Sciatic nerve (tissue), 2 donors: ENCODE results near the gene LRRC9. TPM values are rescaled to one million over a fixed set of nuclear protein-coding genes. Genes with fewer than 3 reads are reported as not detected.
"Not testable (repeated sequence)": the region's sequence is repeated elsewhere in the genome, so short reads cannot be mapped to it uniquely, and the experiment has no call there.

ENCODE experiments used
- ATAC-seq: fragments of 200-7000 bp; cut with Tn5 transposase; one replicate; pipeline ENCODE4 v1.9.1; 2020; ENCODE audit warnings: mild to moderate bottlenecking, moderate library complexity
- DNase-seq: peaks from one replicate; pipeline ENCODE4 v3.0.0-alpha.2; 2020; ENCODE audit warnings: low spot score
- intact Hi-C: fragments of 100-400 bp; cut with DNase I; formaldehyde crosslinking; loops from one replicate; pipeline ENCODE4 v1.14.2; 2022
- total RNA-seq: library from RNA; stranded (reverse); fragmentation: NEBNext Ultra II Directional; extraction: Animal tissue kit (Norgen Biotek cat#: 25700); gene quantifications from one replicate; pipeline ENCODE4 v1.2.1, GENCODE V29; 2021
- donor health status: DM: no; HTN: no; CAD: no.
- donor health status: DM: no; HTN: no; CAD: no.

The LRRC9 gene
- total RNA-seq, 1 donor from 2014 or later: not detected

- DNase-seq (no peak), ATAC-seq (no peak)
- intact Hi-C loops: no loop called here
Observed at GRCh38 chr14:60025571-60025970, 105.6 kb downstream of the LRRC9 start.

- no peak for DNase-seq
- no peak for ATAC-seq
- intact Hi-C loops: loop anchor here (5.0 kb wide), 1 partner anchor 943 kb away; no protein-coding TSS in a partner anchor
Observed at GRCh38 chr14:60035177-60035576, 115.2 kb downstream of the LRRC9 start.

GRCh38 chr14:60047976-60048375 lies 128.0 kb downstream of the LRRC9 start:
- DNase-seq, intact Hi-C loops, ATAC-seq: not testable (repeated sequence)

GRCh38 chr14:60051721-60052221 lies 131.8 kb downstream of the LRRC9 start:
- DNase-seq (no peak), ATAC-seq (peak; percentile 32)
- intact Hi-C loops: no loop called here

GRCh38 chr14:60058087-60058486 lies 138.1 kb downstream of the LRRC9 start:
- ATAC-seq (no peak), DNase-seq (no peak)
- intact Hi-C loops: no loop called here

GRCh38 chr14:60061371-60061770 lies 141.4 kb downstream of the LRRC9 start:
- no peak for ATAC-seq
- intact Hi-C loops: loop anchor here (10.0 kb wide), 1 partner anchor 123 kb away; no protein-coding TSS in a partner anchor

GRCh38 chr14:60064491-60065072 lies 144.6 kb downstream of the LRRC9 start:
- intact Hi-C loops: loop anchor here (10.0 kb wide), 1 partner anchor 120 kb away; no protein-coding TSS in a partner anchor
- DNase-seq (no peak), ATAC-seq (peak; percentile 74)

More at GRCh38 chr14:60061371-60061770, 141.4 kb downstream of the LRRC9 start:
- DNase-seq: no peak

GRCh38 chr14:60067882-60068281 lies 147.9 kb downstream of the LRRC9 start:
- no peak for ATAC-seq
- intact Hi-C loops: loop anchor here (10.0 kb wide), 1 partner anchor 117 kb away; no protein-coding TSS in a partner anchor
- no peak for DNase-seq

GRCh38 chr14:60079723-60080122 lies 159.8 kb downstream of the LRRC9 start:
- intact Hi-C loops: no loop called here
- DNase-seq (no peak), ATAC-seq (no peak)

GRCh38 chr14:60085085-60085484 lies 165.1 kb downstream of the LRRC9 start:
- no peak for ATAC-seq

GRCh38 chr14:60085693-60086092 lies 165.7 kb downstream of the LRRC9 start:
- intact Hi-C loops: no loop called here
- DNase-seq: no peak
- ATAC-seq: no peak

More at GRCh38 chr14:60085085-60085484, 165.1 kb downstream of the LRRC9 start:
- no peak for DNase-seq
- intact Hi-C loops: no loop called here

GRCh38 chr14:60087668-60088067 lies 167.7 kb downstream of the LRRC9 start:
- intact Hi-C loops: no loop called here
- no peak for ATAC-seq
- DNase-seq: no peak

GRCh38 chr14:60089221-60089620 lies 169.3 kb downstream of the LRRC9 start:
- intact Hi-C loops: no loop called here
- no peak for DNase-seq
- no peak for ATAC-seq

- ATAC-seq (peak; percentile 45), DNase-seq (peak; percentile 67)
- intact Hi-C loops: no loop called here
Observed at GRCh38 chr14:60090864-60091519, 171.0 kb downstream of the LRRC9 start.

GRCh38 chr14:60091550-60092525 lies 171.9 kb downstream of the LRRC9 start, which contains the start of gene PCNX4:
PCNX4 (plus strand) TSS chr14:60091923; CDS start chr14:60107639, 15,716 bp downstream.
- peak; percentile 97 for DNase-seq
- intact Hi-C loops: no loop called here
- peak; percentile 99 for ATAC-seq

- ATAC-seq (peak; percentile 16), DNase-seq (no peak)
- intact Hi-C loops: no loop called here
Observed at GRCh38 chr14:60092526-60092920, 172.6 kb downstream of the LRRC9 start.

- no peak for ATAC-seq
- no peak for DNase-seq
- intact Hi-C loops: no loop called here
Observed at GRCh38 chr14:60093080-60093479, 173.1 kb downstream of the LRRC9 start.

- no peak for ATAC-seq
- intact Hi-C loops: no loop called here
Observed at GRCh38 chr14:60093606-60094005, 173.7 kb downstream of the LRRC9 start.

GRCh38 chr14:60094306-60094897 lies 174.5 kb downstream of the LRRC9 start:
- intact Hi-C loops: no loop called here
- DNase-seq: no peak

More at GRCh38 chr14:60093606-60094005, 173.7 kb downstream of the LRRC9 start:
- DNase-seq: no peak

More at GRCh38 chr14:60094306-60094897, 174.5 kb downstream of the LRRC9 start:
- ATAC-seq: no peak
